ENCODE data around the gene TNFAIP8. TPM values are rescaled to one million over a fixed set of nuclear protein-coding genes. Genes with fewer than 3 reads are reported as not detected.

Gene TNFAIP8
- total and polyA plus RNA-seq, 11 donors = 3.6 to 30.8 (median 12.6) TPM

GRCh38 chr5:119406551-119407110 is 50.8 kb downstream of the TNFAIP8 start:
- ATAC-seq = no peak

DNA sequence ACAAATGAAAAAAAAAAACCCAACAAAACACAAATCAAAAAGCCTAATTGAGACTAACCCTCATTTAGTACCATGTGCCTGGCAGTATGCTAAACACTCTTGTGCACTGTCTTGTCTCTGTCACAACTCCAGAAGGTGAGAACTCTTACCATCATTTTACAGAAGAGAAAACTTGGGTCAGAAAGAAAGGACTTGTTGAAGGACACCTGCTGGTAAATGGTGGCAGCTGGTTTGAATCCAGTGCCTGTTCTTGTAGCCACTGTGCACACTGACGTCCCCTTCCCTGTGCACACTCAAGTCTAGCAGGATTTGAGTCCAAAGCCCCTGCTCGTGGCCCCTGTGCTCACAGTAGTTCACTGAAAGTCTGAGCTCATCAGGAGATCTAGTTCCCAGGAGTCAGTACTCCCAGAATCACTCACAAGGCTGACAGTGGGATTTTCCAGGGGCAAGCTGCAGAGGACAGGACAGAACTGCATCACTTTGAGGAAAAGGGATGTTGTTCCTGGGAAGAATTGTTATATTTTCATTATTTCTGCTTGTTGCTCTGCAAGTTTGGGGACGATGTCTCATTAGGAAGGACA is 53.5 kb downstream of the TNFAIP8 start:
- no peaks in the 10 kb centered on the region for H3K36me3 ChIP-seq
- no peak for ATAC-seq
- 55 to 76% (median 68%) methylated on average over 3 of the region's 3 CpGs for WGBS, 4 donors

More at GRCh38 chr5:119406551-119407110, 50.8 kb downstream of the TNFAIP8 start:
- no peaks in the 10 kb centered on the region for H3K36me3 ChIP-seq
- no peak overlapping the region for H3K27ac ChIP-seq
- intact Hi-C loops (cut with DNase I) = loop anchor here in 2 of 10 donors (5.0 to 10.0 kb wide), 3 partner anchors 82 to 142 kb away; no protein-coding TSS in a partner anchor
- no peak for TF ChIP-seq CTCF (IDR thresholded peaks at IDR 0.05)
- no peak for TF ChIP-seq POLR2A (IDR thresholded peaks at IDR 0.05)
- H3K4me3 ChIP-seq = no peak overlapping the region
- H3K9me3 ChIP-seq = no peaks in the 10 kb centered on the region
- H3K27me3 ChIP-seq = peaks cover 0 to 17% (median 0%) of the 10 kb centered on the region in 9 donors
- H3K4me1 ChIP-seq = peaks cover 0 to 32% (median 0%) of the 10 kb centered on the region in 12 donors
- WGBS, 4 donors = 84 to 89% (median 86%) methylated on average over 5 of the region's 5 CpGs
- DNase-seq = no peak

DNA sequence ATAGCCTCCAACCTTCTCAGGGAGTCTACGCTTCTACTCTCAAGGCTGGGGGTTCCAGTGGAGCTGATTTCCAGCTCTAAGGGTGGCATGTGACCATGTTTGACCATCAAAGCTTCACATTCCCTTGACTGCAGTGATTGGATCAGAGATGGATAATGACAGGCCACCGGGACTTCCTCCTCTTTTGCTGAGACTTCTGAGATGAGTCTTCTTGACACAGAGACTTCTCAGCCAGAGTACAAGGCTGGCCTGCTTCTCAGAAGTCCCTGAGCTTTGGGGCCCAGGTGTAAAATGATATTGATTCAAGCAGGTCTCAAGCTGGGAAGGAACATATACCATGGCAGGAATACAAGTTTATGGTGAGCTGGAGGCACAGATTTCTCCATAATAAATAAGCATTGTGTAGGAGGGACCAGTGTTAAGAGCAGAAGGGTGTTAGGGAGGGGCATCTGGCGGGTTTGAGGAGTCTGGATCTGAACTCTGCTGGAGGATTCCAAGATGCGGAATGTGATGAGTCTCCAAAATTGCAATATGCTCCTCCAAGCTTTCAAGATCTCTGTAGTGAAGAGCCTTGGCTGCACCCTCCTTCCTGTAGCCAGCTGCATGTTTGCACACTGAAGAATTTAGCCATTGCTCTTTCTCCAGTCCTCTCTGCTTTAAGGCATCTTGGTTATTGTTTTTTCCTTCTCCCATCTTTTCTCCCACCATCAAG is 54.8 kb downstream of the TNFAIP8 start:
- H3K36me3 ChIP-seq = no peaks in the 10 kb centered on the region
- H3K4me1 ChIP-seq = peaks cover 0 to 29% (median 0%) of the 10 kb centered on the region in 12 donors
- intact Hi-C loops (cut with DNase I) = loop anchor here in 9 of 10 donors (5.0 to 10.0 kb wide), 7 partner anchors 53 to 423 kb away; partner anchors contain the start of genes DTWD2 (in 1 of the 9) and TNFAIP8 (in 1 of the 9)
- TF ChIP-seq CTCF (IDR thresholded peaks at IDR 0.05) = no peak
- TF ChIP-seq POLR2A (IDR thresholded peaks at IDR 0.05) = no peak
- DNase-seq (no peak), ATAC-seq (no peak)
- H3K27me3 ChIP-seq = peaks cover 0 to 17% (median 0%) of the 10 kb centered on the region in 9 donors
- no peak overlapping the region for H3K4me3 ChIP-seq
- no peak overlapping the region for H3K27ac ChIP-seq
- 70 to 87% (median 86%) methylated on average over 4 of the region's 4 CpGs for WGBS, 4 donors
- H3K9me3 ChIP-seq = no peaks in the 10 kb centered on the region

More for the DNA sequence above, 53.5 kb downstream of the TNFAIP8 start:
- no peak for TF ChIP-seq POLR2A (IDR thresholded peaks at IDR 0.05)
- TF ChIP-seq CTCF (IDR thresholded peaks at IDR 0.05) = no peak
- DNase-seq = no peak
- Histone ChIP-seq H3K9me3 (no peaks in the 10 kb centered on the region), H3K4me1 (peaks cover 0 to 38% (median 0%) of the 10 kb centered on the region in 12 donors), H3K27me3 (peaks cover 0 to 17% (median 0%) of the 10 kb centered on the region in 9 donors), H3K4me3 (no peak overlapping the region), H3K27ac (no peak overlapping the region)
- intact Hi-C loops (cut with DNase I) = loop anchor here in 2 of 10 donors (5.0 to 10.0 kb wide), 3 partner anchors 85 to 145 kb away; no protein-coding TSS in a partner anchor

Measured in heart left ventricle (tissue), 16 donors.